Stomach (tissue), 4 donors: Measurements from ENCODE around the gene ZNF526.

Source experiments
- EP300 ChIP-seq: sonication (generic); formaldehyde crosslinking; IDR thresholded peaks from one replicate; pipeline ENCODE4 v1.6.1; 2017; ENCODE audit warnings: antibody characterized with exemption
- POLR2A ChIP-seq, 4 donors: fragments of 450-650 bp; IDR thresholded peaks; one replicate each; pipeline ENCODE4 v1.6.1; 2016; ENCODE audit warnings: antibody characterized with exemption in 4 of 4, control low read depth in 2 of 4, mild to moderate bottlenecking in 1 of 4, moderate library complexity in 1 of 4
- POLR2AphosphoS5 ChIP-seq, 3 donors: sonication (generic); formaldehyde crosslinking; IDR thresholded peaks; one replicate each; pipeline ENCODE4 v1.6.1; 2016; ENCODE audit warnings: antibody characterized with exemption in 3 of 3
- TF ChIP-seq, protein P1 (sequence below), 7 experiments: fragments of 450-650 bp in 4 of 7; fragments of 200-600 bp in 3 of 7; sonication (generic) in 3 of 7; IDR thresholded peaks; one replicate each; pipeline ENCODE4 v1.5.1; 2016 to 2019; ENCODE audit warnings: antibody characterized with exemption in 7 of 7, control low read depth in 2 of 7, mild to moderate bottlenecking in 1 of 7

DNA sequence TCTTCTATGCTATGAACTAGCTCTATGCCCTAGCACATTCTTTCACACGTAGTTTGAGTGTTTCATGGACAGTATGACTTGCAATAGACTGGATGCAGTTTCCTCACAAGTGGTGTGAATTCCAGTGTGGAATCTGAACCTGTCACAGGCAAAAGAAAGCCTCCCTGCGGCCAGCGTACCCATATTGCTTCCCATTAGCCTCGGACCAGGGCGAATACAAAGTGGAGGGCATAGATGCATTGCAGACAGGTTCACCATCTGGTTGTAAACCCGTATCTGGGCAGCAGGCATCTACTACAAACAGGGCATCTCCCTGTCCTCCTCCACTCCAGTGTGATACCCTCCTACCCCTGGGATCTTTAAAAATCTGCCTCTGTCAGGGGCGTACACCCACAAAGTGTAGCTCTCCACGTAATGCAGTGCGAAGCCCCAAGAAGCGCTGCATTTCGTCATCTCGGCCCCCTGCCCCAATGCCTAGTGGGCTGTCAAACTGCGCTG is 47.6 kb downstream of the ZNF526 start:
- TF ChIP-seq, protein P1, sequence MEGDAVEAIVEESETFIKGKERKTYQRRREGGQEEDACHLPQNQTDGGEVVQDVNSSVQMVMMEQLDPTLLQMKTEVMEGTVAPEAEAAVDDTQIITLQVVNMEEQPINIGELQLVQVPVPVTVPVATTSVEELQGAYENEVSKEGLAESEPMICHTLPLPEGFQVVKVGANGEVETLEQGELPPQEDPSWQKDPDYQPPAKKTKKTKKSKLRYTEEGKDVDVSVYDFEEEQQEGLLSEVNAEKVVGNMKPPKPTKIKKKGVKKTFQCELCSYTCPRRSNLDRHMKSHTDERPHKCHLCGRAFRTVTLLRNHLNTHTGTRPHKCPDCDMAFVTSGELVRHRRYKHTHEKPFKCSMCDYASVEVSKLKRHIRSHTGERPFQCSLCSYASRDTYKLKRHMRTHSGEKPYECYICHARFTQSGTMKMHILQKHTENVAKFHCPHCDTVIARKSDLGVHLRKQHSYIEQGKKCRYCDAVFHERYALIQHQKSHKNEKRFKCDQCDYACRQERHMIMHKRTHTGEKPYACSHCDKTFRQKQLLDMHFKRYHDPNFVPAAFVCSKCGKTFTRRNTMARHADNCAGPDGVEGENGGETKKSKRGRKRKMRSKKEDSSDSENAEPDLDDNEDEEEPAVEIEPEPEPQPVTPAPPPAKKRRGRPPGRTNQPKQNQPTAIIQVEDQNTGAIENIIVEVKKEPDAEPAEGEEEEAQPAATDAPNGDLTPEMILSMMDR (IDR thresholded peaks at IDR 0.05), result no peak
- TF ChIP-seq POLR2A (IDR thresholded peaks at IDR 0.05) (no peak), POLR2AphosphoS5 (IDR thresholded peaks at IDR 0.05) (no peak), EP300 (no peak)
